ENCODE results near the gene GPR137.

- TF ChIP-seq POLR2A (IDR thresholded peaks at IDR 0.05; ENCODE audit: low read depth, low read length) (no peak), POLR2AphosphoS5 (IDR thresholded peaks at IDR 0.05; ENCODE audit: low read depth, low read length) (no peak)
These were observed 2.6 kb upstream of the GPR137 start for GRCh38 chr11:64283092-64283491.
